Measurements from ENCODE around the gene ADGRG7. TPM values are rescaled to one million over a fixed set of nuclear protein-coding genes. Genes with fewer than 3 reads are reported as not detected.

ADGRG7 gene, protein sequence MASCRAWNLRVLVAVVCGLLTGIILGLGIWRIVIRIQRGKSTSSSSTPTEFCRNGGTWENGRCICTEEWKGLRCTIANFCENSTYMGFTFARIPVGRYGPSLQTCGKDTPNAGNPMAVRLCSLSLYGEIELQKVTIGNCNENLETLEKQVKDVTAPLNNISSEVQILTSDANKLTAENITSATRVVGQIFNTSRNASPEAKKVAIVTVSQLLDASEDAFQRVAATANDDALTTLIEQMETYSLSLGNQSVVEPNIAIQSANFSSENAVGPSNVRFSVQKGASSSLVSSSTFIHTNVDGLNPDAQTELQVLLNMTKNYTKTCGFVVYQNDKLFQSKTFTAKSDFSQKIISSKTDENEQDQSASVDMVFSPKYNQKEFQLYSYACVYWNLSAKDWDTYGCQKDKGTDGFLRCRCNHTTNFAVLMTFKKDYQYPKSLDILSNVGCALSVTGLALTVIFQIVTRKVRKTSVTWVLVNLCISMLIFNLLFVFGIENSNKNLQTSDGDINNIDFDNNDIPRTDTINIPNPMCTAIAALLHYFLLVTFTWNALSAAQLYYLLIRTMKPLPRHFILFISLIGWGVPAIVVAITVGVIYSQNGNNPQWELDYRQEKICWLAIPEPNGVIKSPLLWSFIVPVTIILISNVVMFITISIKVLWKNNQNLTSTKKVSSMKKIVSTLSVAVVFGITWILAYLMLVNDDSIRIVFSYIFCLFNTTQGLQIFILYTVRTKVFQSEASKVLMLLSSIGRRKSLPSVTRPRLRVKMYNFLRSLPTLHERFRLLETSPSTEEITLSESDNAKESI
- not detected in 2 replicates for total RNA-seq

GRCh38 chr3:100609305-100609704 lies at the start of gene ADGRG7:
Gene ADGRG7, plus strand, starts transcription at chr3:100609601. Its CDS starts 256 bp downstream, at chr3:100609857.

GRCh38 chr3:100708989-100709841 lies 99.8 kb downstream of the ADGRG7 start, which contains the start of gene TFG:
Gene TFG, plus strand, starts transcription at chr3:100709494. Its CDS starts 4,192 bp downstream, at chr3:100713686.

Other genes with a start within 250 kb of the ADGRG7 start
- gene TOMM70, start 208.5 kb upstream of the ADGRG7 start, total RNA-seq, result 30.4 and 38.7 TPM in 2 replicates
- 0.69 and 1.2 TPM in 2 replicates for gene LNP1, start 208.1 kb upstream of the ADGRG7 start, total RNA-seq
- 2.3 and 2.5 TPM in 2 replicates for gene TMEM45A, start 117.0 kb upstream of the ADGRG7 start, total RNA-seq
- gene TFG, start 99.9 kb downstream of the ADGRG7 start, total RNA-seq, result 104 TPM in 2 replicates

Data from mammary microvascular endothelial cell (primary cell).